Osteoblast (primary cell): ENCODE measurements around the gene FRMD8. TPM values are rescaled to one million over a fixed set of nuclear protein-coding genes. Genes with fewer than 3 reads are reported as not detected.
A peak's percentile ranks its signal among the peaks of the same experiment; 100 is the strongest.

Experiments used
- DNase-seq: peaks from one replicate; pipeline ENCODE4 v3.0.0; 2011; ENCODE audit warnings: low spot score, mixed read lengths; ENCODE audit not compliant: insufficient read length; ENCODE audit errors: missing footprints
- H2AFZ ChIP-seq: 2 replicates; pipeline ENCODE4 v1.6.0; 2011; ENCODE audit warnings: mild to moderate bottlenecking, low read length
- H3K27ac ChIP-seq: 2 replicates; pipeline ENCODE4 v1.5.1; 2011; ENCODE audit warnings: mild to moderate bottlenecking, low read depth, low read length, moderate library complexity
- H3K27me3 ChIP-seq: 2 replicates; pipeline ENCODE4 v1.6.0; 2012; ENCODE audit warnings: mild to moderate bottlenecking, control low read depth, inconsistent platforms, low read length, moderate library complexity; ENCODE audit not compliant: insufficient read depth
- H3K36me3 ChIP-seq: 2 replicates; pipeline ENCODE4 v1.5.1; 2011; ENCODE audit warnings: mild to moderate bottlenecking, low read length, control low read depth, moderate library complexity; ENCODE audit not compliant: insufficient read depth
- H3K4me1 ChIP-seq: 2 replicates; pipeline ENCODE4 v1.5.1; 2011; ENCODE audit warnings: mild to moderate bottlenecking, low read length, control low read depth, moderate library complexity; ENCODE audit not compliant: insufficient read depth
- H3K4me2 ChIP-seq: 2 replicates; pipeline ENCODE4 v1.6.0; 2011; ENCODE audit warnings: mild to moderate bottlenecking, low read length; ENCODE audit not compliant: insufficient read depth
- H3K4me3 ChIP-seq: fragments of 200-600 bp; sonication (generic); 3 replicates; pipeline ENCODE4 v1.5.1; 2012; ENCODE audit warnings: mild to moderate bottlenecking, low read length, inconsistent platforms; ENCODE audit not compliant: insufficient read depth
- H3K79me2 ChIP-seq: 2 replicates; pipeline ENCODE4 v1.6.0; 2012; ENCODE audit warnings: mild to moderate bottlenecking, low read length, control low read depth, inconsistent platforms; ENCODE audit not compliant: insufficient read depth
- H3K9me3 ChIP-seq: 2 replicates; pipeline ENCODE4 v1.5.1; 2011; ENCODE audit warnings: low read depth, low read length, control low read depth
- H4K20me1 ChIP-seq: 2 replicates; pipeline ENCODE4 v1.6.0; 2012; ENCODE audit warnings: mild to moderate bottlenecking, low read length, control low read depth; ENCODE audit not compliant: insufficient read depth
- CTCF ChIP-seq: IDR thresholded peaks from 2 replicates; pipeline ENCODE4 v1.5.1; 2011; ENCODE audit warnings: mild to moderate bottlenecking, low read depth, low read length, moderate library complexity; ENCODE audit errors: extremely low read depth
- total RNA-seq: library from RNA; depleted of rRNA; stranded (reverse); fragments of >200 nt; gene quantifications from 2 replicates; pipeline ENCODE4 v1.2.3, GENCODE V29; 2012

The FRMD8 gene
- total RNA-seq, 1 donor = 78.2 TPM

GRCh38 chr11:65380460-65381119 lies 5.8 kb upstream of the FRMD8 start:
- Histone ChIP-seq H3K36me3 (no peaks in the 10 kb centered on the region), H3K4me3 (no peak overlapping the region), H3K4me1 (peaks cover 17% of the 10 kb centered on the region), H4K20me1 (no peaks in the 10 kb centered on the region), H3K27me3 (no peaks in the 10 kb centered on the region), H2AFZ (no peak overlapping the region), H3K4me2 (no peak overlapping the region), H3K9me3 (no peaks in the 10 kb centered on the region), H3K27ac (no peak overlapping the region), H3K79me2 (peaks cover 7% of the 10 kb centered on the region)
- TF ChIP-seq CTCF = no peak
- DNase-seq = peak; percentile 21

DNA sequence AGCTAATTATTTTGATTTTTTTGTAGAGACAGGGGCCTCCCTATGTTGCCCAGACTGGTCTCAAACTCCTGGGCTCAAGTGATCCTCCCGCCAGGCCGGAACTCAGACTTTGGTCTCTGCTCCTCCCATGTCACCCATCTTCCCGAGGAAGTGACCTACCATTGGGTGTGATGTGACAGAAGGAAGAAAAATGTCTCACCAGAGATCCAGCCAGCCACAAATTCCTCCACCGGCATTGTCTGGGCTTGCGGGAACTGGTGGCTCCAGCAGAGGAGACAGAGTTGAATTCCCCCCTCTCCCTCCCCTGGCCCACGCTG lies 4.8 kb upstream of the FRMD8 start:
- Histone ChIP-seq H3K4me3 (peak overlapping the region; percentile 65), H3K79me2 (peaks cover 13% of the 10 kb centered on the region), H3K36me3 (no peaks in the 10 kb centered on the region), H3K4me2 (peak overlapping the region; percentile 91), H4K20me1 (no peaks in the 10 kb centered on the region), H3K27ac (peak overlapping the region; percentile 98), H3K9me3 (no peaks in the 10 kb centered on the region), H3K4me1 (peaks cover 20% of the 10 kb centered on the region), H3K27me3 (no peaks in the 10 kb centered on the region), H2AFZ (peak overlapping the region; percentile 85)
- DNase-seq = peak; percentile 84
- no peak for TF ChIP-seq CTCF

GRCh38 chr11:65382033-65382803 lies 4.2 kb upstream of the FRMD8 start, which contains the start of gene SLC25A45:
Gene SLC25A45 (minus strand): TSS chr11:65382646. CDS start chr11:65381951, 695 bp downstream.
- TF ChIP-seq CTCF = peak; percentile 69
- Histone ChIP-seq H3K27me3 (no peaks in the 10 kb centered on the region), H3K36me3 (no peaks in the 10 kb centered on the region), H3K4me3 (peak within 1 kb of the TSS; percentile 65), H3K79me2 (peaks cover 18% of the 10 kb centered on the region), H3K4me1 (peaks cover 23% of the 10 kb centered on the region), H3K4me2 (peak within 1 kb of the TSS; percentile 91), H4K20me1 (no peaks in the 10 kb centered on the region), H3K27ac (peak within 1 kb of the TSS; percentile 98), H3K9me3 (no peaks in the 10 kb centered on the region), H2AFZ (peak within 1 kb of the TSS; percentile 85)
- peak; percentile 98 for DNase-seq

DNA sequence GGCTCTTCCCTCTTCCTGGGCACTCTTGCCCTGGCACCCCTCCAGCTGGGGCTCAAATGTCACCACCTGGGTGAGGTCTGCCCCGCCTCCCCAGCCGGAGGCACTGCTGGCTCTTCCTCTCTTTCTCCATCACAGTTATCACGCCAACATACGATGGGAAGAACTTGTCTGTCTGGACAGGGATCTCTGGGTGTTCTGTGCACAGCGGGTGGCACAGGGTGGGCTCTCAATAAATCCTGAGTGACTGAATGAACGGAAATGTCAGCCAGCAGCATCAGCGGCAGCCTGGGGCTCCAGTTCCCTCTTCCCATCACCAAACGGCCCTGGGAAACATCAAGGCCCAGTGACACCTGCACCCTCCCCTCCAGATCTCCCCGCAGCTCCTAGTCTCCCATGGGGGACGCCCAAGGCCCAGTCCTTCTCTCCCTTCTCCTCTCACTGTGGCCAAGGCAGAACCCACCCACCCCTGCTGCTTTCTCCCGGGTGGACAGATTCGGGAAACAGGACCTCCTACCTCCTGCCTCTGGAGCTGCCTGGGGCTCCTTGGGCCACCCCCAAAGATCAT lies 3.6 kb upstream of the FRMD8 start:
- peak overlapping the region; percentile 65 for H3K4me3 ChIP-seq
- no peak for TF ChIP-seq CTCF
- no peaks in the 10 kb centered on the region for H4K20me1 ChIP-seq
- H3K4me2 ChIP-seq = peak overlapping the region; percentile 91
- H3K27ac ChIP-seq = peak overlapping the region; percentile 98
- H3K9me3 ChIP-seq = no peaks in the 10 kb centered on the region
- DNase-seq = peak; percentile 58
- H3K79me2 ChIP-seq = peaks cover 25% of the 10 kb centered on the region
- no peaks in the 10 kb centered on the region for H3K36me3 ChIP-seq
- peaks cover 24% of the 10 kb centered on the region for H3K4me1 ChIP-seq
- H2AFZ ChIP-seq = peak overlapping the region; percentile 65
- no peaks in the 10 kb centered on the region for H3K27me3 ChIP-seq
